H1 (cell line): ENCODE measurements around the gene SLC19A1. TPM values are rescaled to one million over a fixed set of nuclear protein-coding genes. Genes with fewer than 3 reads are reported as not detected.

Experiments used
- CTCF ChIA-PET: fragments of 300-600 bp; sonication (Branson Sonifier 250); formaldehyde crosslinking; loops from one replicate; lab custom pipeline; 2021; ENCODE audit not compliant: partially characterized antibody; lab: Charles Lee
- POLR2A ChIA-PET: fragments of 300-600 bp; sonication (Branson Sonifier 250); formaldehyde crosslinking; loops from one replicate; lab custom pipeline; 2021; ENCODE audit warnings: inconsistent platforms; ENCODE audit not compliant: partially characterized antibody; lab: Charles Lee
- DNase-seq, 2 experiments: peaks; one replicate each; pipeline versions ENCODE4 v3.0.0 to v3.0.0-alpha.2; 2010 to 2022; ENCODE audit warnings: low spot score in 2 of 2, low read depth in 1 of 2, mixed read lengths in 1 of 2
- FAIRE-seq: peaks from 2 replicates; lab custom pipeline; 2011; peaks lifted over from hg19 to GRCh38; lab: Jason Lieb, UNC
- H2AFZ ChIP-seq: 2 replicates; pipeline ENCODE4 v1.8.1; 2012; ENCODE audit warnings: low read length, inconsistent platforms
- H2AK5ac ChIP-seq: 2 replicates; pipeline ENCODE4 v1.6.1; 2013; ENCODE audit warnings: low read depth, low read length
- H2BK120ac ChIP-seq: replicated peaks from 2 replicates; pipeline ENCODE3; 2013; ENCODE audit warnings: low read depth, low read length, inconsistent platforms
- H2BK12ac ChIP-seq: 2 replicates; pipeline ENCODE4 v1.6.1; 2013; ENCODE audit warnings: low read depth, low read length
- H2BK15ac ChIP-seq: 2 replicates; pipeline ENCODE4 v1.6.1; 2013; ENCODE audit warnings: low read length
- H2BK20ac ChIP-seq: 2 replicates; pipeline ENCODE4 v1.6.1; 2013; ENCODE audit warnings: low read length
- H2BK5ac ChIP-seq: 2 replicates; pipeline ENCODE4 v1.6.1; 2013; ENCODE audit warnings: low read depth, low read length
- H3K14ac ChIP-seq: 2 replicates; pipeline ENCODE4 v1.6.1; 2013; ENCODE audit warnings: inconsistent platforms; ENCODE audit not compliant: insufficient read length
- H3K18ac ChIP-seq: 2 replicates; pipeline ENCODE4 v1.6.1; 2013; ENCODE audit warnings: low read length; ENCODE audit errors: extremely low read depth
- H3K23ac ChIP-seq: 2 replicates; pipeline ENCODE4 v1.6.1; 2013; ENCODE audit warnings: inconsistent platforms; ENCODE audit not compliant: insufficient read length
- H3K23me2 ChIP-seq: 2 replicates; pipeline ENCODE4 v1.6.1; 2013; ENCODE audit warnings: low read depth, low read length
- H3K27ac ChIP-seq: 2 replicates; pipeline ENCODE4 v1.6.1; 2011; ENCODE audit warnings: low read depth, low read length, inconsistent platforms
- H3K27me3 ChIP-seq, 4 experiments: replicated peaks in 1 of 4; 1 replicate in 1 of 4; 2 replicates in 3 of 4; pipeline versions ENCODE4 v1.6.1 to v1.8.1; 2011 to 2013; ENCODE audit warnings: low read length in 3 of 4, mild to moderate bottlenecking in 3 of 4, inconsistent platforms in 2 of 4, mixed read lengths in 2 of 4, moderate library complexity in 1 of 4; ENCODE audit not compliant: control insufficient read depth in 3 of 4, insufficient read depth in 3 of 4; ENCODE audit errors: extremely low read depth in 1 of 4
- H3K36me3 ChIP-seq, 4 experiments: 2 replicates each; pipeline versions ENCODE4 v1.6.1 to v1.8.1; 2011 to 2013; ENCODE audit warnings: mild to moderate bottlenecking in 4 of 4, low read length in 3 of 4, moderate library complexity in 2 of 4, control low read depth in 1 of 4, inconsistent platforms in 1 of 4; ENCODE audit not compliant: insufficient read depth in 4 of 4, control insufficient read depth in 2 of 4
- H3K4ac ChIP-seq: replicated peaks from 2 replicates; pipeline ENCODE3; 2013; ENCODE audit warnings: low read length, low read depth, mixed read lengths, inconsistent platforms; ENCODE audit not compliant: insufficient read length
- H3K4me1 ChIP-seq, 4 experiments: replicated peaks in 1 of 4; 1 replicate in 1 of 4; 2 replicates in 3 of 4; pipeline versions ENCODE4 v1.6.1 to v1.8.1; 2011 to 2013; ENCODE audit warnings: low read length in 3 of 4, inconsistent platforms in 2 of 4, mixed read lengths in 1 of 4; ENCODE audit not compliant: insufficient read depth in 4 of 4, control insufficient read depth in 3 of 4
- H3K4me2 ChIP-seq, 2 experiments: 2 replicates each; pipeline versions ENCODE4 v1.6.1 to v1.8.1; 2011 to 2013; ENCODE audit warnings: low read depth in 2 of 2, low read length in 2 of 2, control low read depth in 1 of 2, inconsistent platforms in 1 of 2, mild to moderate bottlenecking in 1 of 2; ENCODE audit not compliant: insufficient read depth in 1 of 2
- H3K4me3 ChIP-seq, 4 experiments: fragments of 200-600, 300-600 bp in 1 of 4; sonication (generic), shearing (Covaris generic), sonication (Bioruptor Twin) in 1 of 4; 2 replicates each; pipeline versions ENCODE4 v1.5.1 to v1.8.1; 2011 to 2016; ENCODE audit warnings: low read length in 4 of 4, low read depth in 3 of 4, control low read depth in 2 of 4, inconsistent platforms in 2 of 4, mild to moderate bottlenecking in 2 of 4, mixed read lengths in 1 of 4, moderate library complexity in 1 of 4; ENCODE audit not compliant: insufficient read depth in 2 of 4; ENCODE audit errors: extremely low read depth in 1 of 4
- H3K56ac ChIP-seq: replicated peaks from 2 replicates; pipeline ENCODE3; 2013; ENCODE audit warnings: low read depth, mild to moderate bottlenecking, mixed read lengths, low read length, inconsistent platforms; ENCODE audit not compliant: insufficient read length
- H3K79me1 ChIP-seq: 2 replicates; pipeline ENCODE4 v1.6.1; 2013; ENCODE audit warnings: low read depth, low read length, control low read depth
- H3K79me2 ChIP-seq, 2 experiments: 2 replicates each; pipeline versions ENCODE4 v1.6.1 to v1.8.1; 2012 to 2013; ENCODE audit warnings: low read length in 2 of 2, mild to moderate bottlenecking in 2 of 2, inconsistent platforms in 1 of 2; ENCODE audit not compliant: insufficient read depth in 2 of 2, control insufficient read depth in 1 of 2
- H3K9ac ChIP-seq, 4 experiments: replicated peaks in 1 of 4; 1 replicate in 1 of 4; 2 replicates in 3 of 4; pipeline versions ENCODE4 v1.6.1 to v1.8.1; 2011 to 2013; ENCODE audit warnings: low read depth in 3 of 4, low read length in 3 of 4, control low read depth in 2 of 4, mild to moderate bottlenecking in 2 of 4, moderate library complexity in 2 of 4, inconsistent platforms in 1 of 4; ENCODE audit errors: extremely low read depth in 1 of 4
- H3K9me3 ChIP-seq, 2 experiments: 2 replicates each; pipeline versions ENCODE4 v1.6.1 to v1.8.1; 2012 to 2013; ENCODE audit warnings: mild to moderate bottlenecking in 2 of 2, moderate library complexity in 2 of 2, control low read depth in 1 of 2, inconsistent platforms in 1 of 2, low read depth in 1 of 2, low read length in 1 of 2, mixed read lengths in 1 of 2; ENCODE audit not compliant: insufficient read depth in 2 of 2
- H4K20me1 ChIP-seq, 2 experiments: replicated peaks in 1 of 2; 2 replicates each; pipeline versions ENCODE3 to v1.8.1; 2011 to 2013; ENCODE audit warnings: inconsistent platforms in 2 of 2, low read length in 2 of 2, mild to moderate bottlenecking in 1 of 2; ENCODE audit not compliant: insufficient read depth in 2 of 2, control insufficient read depth in 1 of 2
- H4K5ac ChIP-seq: 2 replicates; pipeline ENCODE4 v1.6.1; 2013; ENCODE audit warnings: low read length, low read depth, mixed read lengths, inconsistent platforms; ENCODE audit not compliant: insufficient read length
- H4K8ac ChIP-seq: 2 replicates; pipeline ENCODE4 v1.8.0; 2013; ENCODE audit warnings: mild to moderate bottlenecking, moderate library complexity, low read length, inconsistent platforms; ENCODE audit not compliant: insufficient read depth; ENCODE audit errors: extremely low read depth
- H4K91ac ChIP-seq: replicated peaks from 2 replicates; pipeline ENCODE3; 2013; ENCODE audit warnings: low read length, mixed read lengths, inconsistent platforms; ENCODE audit not compliant: insufficient read length
- ASH2L ChIP-seq: fragments of 200-600, 300-600 bp; sonication (generic); IDR thresholded peaks from one replicate; pipeline ENCODE4 v1.7.1; 2017; ENCODE audit warnings: low read length
- RNF2 ChIP-seq: fragments of 200-900, 300-1000 bp; sonication (generic); IDR thresholded peaks from 2 replicates; pipeline ENCODE4 v1.7.1; 2016; ENCODE audit warnings: borderline replicate concordance, low read depth, mild to moderate bottlenecking, antibody characterized with exemption, low read length; ENCODE audit not compliant: poor library complexity, severe bottlenecking; ENCODE audit errors: missing control alignments
- WGBS, 2 experiments: shearing (Covaris generic) in 1 of 2; methylation state at CpG; one replicate each; pipeline versions ENCODE4 v1.1.6 to v1.1.7; 2013 to 2015; ENCODE audit warnings: low lambda C conversion rate in 2 of 2, mixed read lengths in 2 of 2, inconsistent platforms in 1 of 2, low coverage in 1 of 2, missing lambda C conversion rate in 1 of 2; ENCODE audit not compliant: insufficient replicate concordance in 2 of 2, insufficient coverage in 1 of 2, insufficient read length in 1 of 2; ENCODE audit errors: extremely low coverage in 1 of 2, missing lambda C conversion rate in 1 of 2; 5-methylcytosine and 5-hydroxymethylcytosine counted together
- polyA plus RNA-seq, 7 experiments: library from polyadenylated mRNA; depleted of rRNA in 3 of 7; stranded (reverse) in 5 of 7; unstranded in 2 of 7; fragments of >200 nt in 5 of 7; fragments of 200-250 nt in 2 of 7; gene quantifications; 1 replicate in 5 of 7; 2 replicates in 1 of 7; 4 replicates in 1 of 7; pipeline versions ENCODE4 v1.2.1 to v1.2.3, GENCODE V29; 2011 to 2013; ENCODE audit warnings: missing spikeins in 2 of 7, mixed read lengths in 2 of 7
- total RNA-seq: library from RNA; stranded (reverse); fragmentation: NEBNext Ultra II Directional; extraction: Animal tissue kit (Norgen Biotek cat#: 25700); gene quantifications from 2 replicates; pipeline ENCODE4 v1.2.1, GENCODE V29; 2021

Gene SLC19A1
- total and polyA plus RNA-seq, 2 of the 8 experiments (the other 6 are each of a cell fraction or from before 2014, with no cell fraction given) = 31.6 to 43.8 TPM

GRCh38 chr21:45524756-45525152 is 17.5 kb downstream of the SLC19A1 start:
- H2AFZ ChIP-seq = no peak overlapping the region
- H3K18ac ChIP-seq = no peak overlapping the region
- H3K4me2 ChIP-seq = no peak overlapping the region
- peaks cover 4% of the 10 kb centered on the region; the same call in 1 of the 2 replicates for H3K23me2 ChIP-seq
- H2BK5ac ChIP-seq = no peak overlapping the region
- no peak overlapping the region for H3K4ac ChIP-seq
- H3K14ac ChIP-seq = no peak overlapping the region
- H3K23ac ChIP-seq = no peak overlapping the region
- H4K8ac ChIP-seq = no peak overlapping the region
- H3K79me2 ChIP-seq = no peaks in the 10 kb centered on the region
- peaks cover 6 to 9% of the 10 kb centered on the region in 2 experiments for H4K20me1 ChIP-seq
- H3K27ac ChIP-seq = no peak overlapping the region
- no peak overlapping the region for H2BK20ac ChIP-seq
- no peak overlapping the region for H3K9ac ChIP-seq
- no peak overlapping the region for H4K5ac ChIP-seq
- no peak for DNase-seq
- H3K36me3 ChIP-seq = peaks cover 4 to 29% (median 11%) of the 10 kb centered on the region in 4 experiments; a peak in 6 of 8 replicates
- no peaks in the 10 kb centered on the region; the same call in 1 of the 2 replicates for H3K79me1 ChIP-seq
- FAIRE-seq = no peak
- WGBS, 2 experiments = 95% methylated on average over 10 of the region's 11 CpGs; no CpG with 5 or more reads in 1 of the 2 experiments
- TF ChIP-seq RNF2 = no peak
- no peak for TF ChIP-seq ASH2L
- no peak overlapping the region for H2BK15ac ChIP-seq
- ChIA-PET CTCF (interaction anchor here (1.1 kb wide), 1 partner anchor 31 kb away, joined by 4 read pairs; no protein-coding TSS in a partner anchor), POLR2A (interaction anchor here (0.9 to 2.3 kb wide), 6 partner anchors 10 to 202 kb away, joined by 3 to 6 read pairs (median 4); no protein-coding TSS in a partner anchor)
- H3K4me1 ChIP-seq = no peaks in the 10 kb centered on the region; a peak in 1 of 7 replicates
- H3K4me3 ChIP-seq = no peak overlapping the region
- H3K56ac ChIP-seq = no peak overlapping the region
- peaks cover 0 to 7% of the 10 kb centered on the region in 2 experiments; a peak in 2 of 4 replicates for H3K9me3 ChIP-seq
- no peak overlapping the region for H2BK12ac ChIP-seq
- H4K91ac ChIP-seq = no peak overlapping the region
- no peak overlapping the region for H2BK120ac ChIP-seq
- H2AK5ac ChIP-seq = no peak overlapping the region
- H3K27me3 ChIP-seq = no peaks in the 10 kb centered on the region
